Neuronal stem cell (in vitro differentiated cells): ENCODE data around the gene UBA6.

ENCODE experiments used
- DNase-seq: peaks from one replicate; pipeline ENCODE4 v3.0.0-alpha.2; 2013; ENCODE audit warnings: low spot score
- H2AFZ ChIP-seq: one replicate; pipeline ENCODE4 v1.6.1; 2013; ENCODE audit warnings: mild to moderate bottlenecking, low read length, inconsistent platforms
- H2AK5ac ChIP-seq: 2 replicates; pipeline ENCODE4 v1.6.1; 2013; ENCODE audit warnings: low read depth, mild to moderate bottlenecking, inconsistent platforms, low read length, moderate library complexity, mixed read lengths
- H2BK120ac ChIP-seq: 2 replicates; pipeline ENCODE4 v1.6.1; 2013; ENCODE audit warnings: low read depth, mild to moderate bottlenecking, inconsistent platforms, low read length, moderate library complexity, mixed read lengths
- H2BK12ac ChIP-seq: one replicate; pipeline ENCODE4 v1.6.1; 2013; ENCODE audit warnings: low read length, inconsistent platforms
- H2BK15ac ChIP-seq: 2 replicates; pipeline ENCODE4 v1.6.1; 2013; ENCODE audit warnings: mild to moderate bottlenecking, low read length, inconsistent platforms, mixed read lengths
- H2BK5ac ChIP-seq: one replicate; pipeline ENCODE4 v1.6.1; 2013; ENCODE audit warnings: inconsistent platforms, mild to moderate bottlenecking, low read length, moderate library complexity
- H3K14ac ChIP-seq: one replicate; pipeline ENCODE4 v1.6.1; 2013; ENCODE audit warnings: low read length, inconsistent platforms
- H3K18ac ChIP-seq: 2 replicates; pipeline ENCODE4 v1.6.1; 2013; ENCODE audit warnings: low read length, inconsistent platforms
- H3K23ac ChIP-seq: 2 replicates; pipeline ENCODE4 v1.6.1; 2013; ENCODE audit warnings: low read depth, mild to moderate bottlenecking, mixed read lengths, low read length, inconsistent platforms; ENCODE audit not compliant: poor library complexity
- H3K27ac ChIP-seq: replicated peaks from 3 replicates; pipeline ENCODE4 v1.5.1; 2013; ENCODE audit warnings: low read length, inconsistent platforms
- H3K27me3 ChIP-seq, 3 experiments: 2 replicates each; pipeline ENCODE4 v1.6.1; 2013; ENCODE audit warnings: low read length in 3 of 3, mild to moderate bottlenecking in 2 of 3, inconsistent platforms in 1 of 3, low read depth in 1 of 3, mixed read lengths in 1 of 3, moderate library complexity in 1 of 3; ENCODE audit not compliant: control insufficient read depth in 3 of 3, insufficient read depth in 3 of 3
- H3K36me3 ChIP-seq, 2 donors: replicated peaks in 1 of 2; 2 replicates each; pipeline ENCODE4 v1.6.1; 2013; ENCODE audit warnings: low read length in 2 of 2; ENCODE audit not compliant: control insufficient read depth in 2 of 2, insufficient read depth in 2 of 2
- H3K4ac ChIP-seq: 2 replicates; pipeline ENCODE4 v1.6.1; 2013; ENCODE audit warnings: inconsistent platforms, mild to moderate bottlenecking, low read length, moderate library complexity
- H3K4me1 ChIP-seq, 2 donors: 1 replicate in 1 of 2; 2 replicates in 1 of 2; pipeline ENCODE4 v1.6.1; 2013; ENCODE audit warnings: low read length in 2 of 2, low read depth in 1 of 2; ENCODE audit not compliant: control insufficient read depth in 2 of 2, insufficient read depth in 1 of 2
- H3K4me2 ChIP-seq: one replicate; pipeline ENCODE4 v1.6.1; 2013; ENCODE audit warnings: mild to moderate bottlenecking, low read length, inconsistent platforms; ENCODE audit not compliant: insufficient read depth, poor library complexity, severe bottlenecking
- H3K4me3 ChIP-seq, 2 donors: 2 replicates each; pipeline ENCODE4 v1.5.1; 2013; ENCODE audit warnings: low read length in 2 of 2, mild to moderate bottlenecking in 2 of 2, inconsistent platforms in 1 of 2, moderate library complexity in 1 of 2
- H3K79me1 ChIP-seq: one replicate; pipeline ENCODE4 v1.6.1; 2013; ENCODE audit warnings: low read depth, mild to moderate bottlenecking, inconsistent platforms, low read length, moderate library complexity
- H3K9ac ChIP-seq: one replicate; pipeline ENCODE4 v1.6.1; 2013; ENCODE audit warnings: mild to moderate bottlenecking, low read depth, low read length, inconsistent platforms; ENCODE audit not compliant: poor library complexity
- H3K9me3 ChIP-seq, 2 donors: replicated peaks in 1 of 2; 2 replicates each; pipeline versions ENCODE3 to v1.6.1; 2013; ENCODE audit warnings: low read length in 2 of 2, mild to moderate bottlenecking in 2 of 2, inconsistent platforms in 1 of 2, low read depth in 1 of 2, mixed read lengths in 1 of 2, moderate library complexity in 1 of 2; ENCODE audit not compliant: control insufficient read depth in 2 of 2, insufficient read depth in 1 of 2
- H4K8ac ChIP-seq: one replicate; pipeline ENCODE4 v1.6.1; 2013; ENCODE audit warnings: low read depth, mild to moderate bottlenecking, inconsistent platforms, low read length, moderate library complexity
- H4K91ac ChIP-seq: one replicate; pipeline ENCODE4 v1.6.1; 2013; ENCODE audit warnings: low read length, low read depth, mild to moderate bottlenecking, inconsistent platforms; ENCODE audit not compliant: poor library complexity
- WGBS, 2 donors: extraction: QIAGEN DNeasy Blood & Tissue Kit; methylation state at CpG; one replicate each; pipeline ENCODE4 v1.1.7; 2013; ENCODE audit warnings: missing lambda C conversion rate in 2 of 2, mixed read lengths in 1 of 2; ENCODE audit not compliant: insufficient read length in 2 of 2, insufficient replicate concordance in 1 of 2; ENCODE audit errors: extremely low coverage in 2 of 2; 5-methylcytosine and 5-hydroxymethylcytosine counted together

Gene UBA6

DNA sequence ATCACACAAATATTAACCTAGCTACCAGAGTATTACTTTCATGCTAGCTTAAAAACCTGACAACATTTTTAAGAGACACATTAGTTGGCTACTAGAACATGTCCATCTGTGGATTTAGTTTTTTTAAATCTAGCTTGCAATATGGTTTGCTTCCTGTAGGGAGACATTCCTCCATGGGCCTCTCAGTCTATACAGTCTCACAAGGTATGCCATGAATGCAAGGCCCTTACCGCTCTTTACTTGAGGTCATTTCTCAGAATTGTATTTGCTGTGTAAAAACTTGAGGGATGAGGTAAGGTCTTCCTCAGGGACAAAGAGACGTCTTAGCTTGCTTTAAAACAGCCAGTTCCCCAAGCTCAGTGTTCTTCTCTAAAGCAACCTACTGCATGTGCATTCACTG is 26.9 kb downstream of the UBA6 start:
- H2BK120ac ChIP-seq: no peak overlapping the region
- H2BK12ac ChIP-seq: no peak overlapping the region
- no peak overlapping the region for H3K14ac ChIP-seq
- no peak overlapping the region for H3K18ac ChIP-seq
- no peak overlapping the region for H3K4ac ChIP-seq
- no peak overlapping the region for H2AFZ ChIP-seq
- H4K91ac ChIP-seq: no peak overlapping the region
- H4K8ac ChIP-seq: no peak overlapping the region
- H3K9ac ChIP-seq: no peak overlapping the region
- H2BK15ac ChIP-seq: no peak overlapping the region
- H3K27ac ChIP-seq: no peak overlapping the region
- peaks cover 12 to 98% of the 10 kb centered on the region in 2 donors for H3K36me3 ChIP-seq
- no peak overlapping the region for H2BK5ac ChIP-seq
- H3K9me3 ChIP-seq: peaks cover 0 to 20% of the 10 kb centered on the region in 2 donors
- no CpG with 5 or more reads among the region's 2 CpGs for WGBS, 2 donors
- no peaks in the 10 kb centered on the region for H3K79me1 ChIP-seq
- peak; percentile 3 for DNase-seq
- H3K4me1 ChIP-seq: no peaks in the 10 kb centered on the region
- H2AK5ac ChIP-seq: no peak overlapping the region
- H3K27me3 ChIP-seq: no peaks in the 10 kb centered on the region
- H3K4me3 ChIP-seq: no peak overlapping the region
- H3K23ac ChIP-seq: no peak overlapping the region
- H3K4me2 ChIP-seq: no peak overlapping the region

- H3K9me3 ChIP-seq: no peaks in the 10 kb centered on the region
- no peak overlapping the region for H3K4me3 ChIP-seq
- no peaks in the 10 kb centered on the region for H3K79me1 ChIP-seq
- H2BK12ac ChIP-seq: no peak overlapping the region
- no peak for DNase-seq
- H2AK5ac ChIP-seq: no peak overlapping the region
- H3K9ac ChIP-seq: no peak overlapping the region
- peaks cover 11 to 98% of the 10 kb centered on the region in 2 donors for H3K36me3 ChIP-seq
- no peak overlapping the region for H4K8ac ChIP-seq
- WGBS, 2 donors: no CpG with 5 or more reads among the region's 3 CpGs
- H3K27ac ChIP-seq: no peak overlapping the region
- H3K4me1 ChIP-seq: no peaks in the 10 kb centered on the region
- no peak overlapping the region for H2AFZ ChIP-seq
- H3K18ac ChIP-seq: no peak overlapping the region
- H2BK15ac ChIP-seq: no peak overlapping the region
- H3K4ac ChIP-seq: no peak overlapping the region
- H3K27me3 ChIP-seq: no peaks in the 10 kb centered on the region
- H3K14ac ChIP-seq: no peak overlapping the region
- no peak overlapping the region for H3K23ac ChIP-seq
- H3K4me2 ChIP-seq: no peak overlapping the region
- no peak overlapping the region for H2BK5ac ChIP-seq
- H2BK120ac ChIP-seq: no peak overlapping the region
- no peak overlapping the region for H4K91ac ChIP-seq
Observed at GRCh38 chr4:67668315-67668714, 32.6 kb downstream of the UBA6 start.

- H3K9ac ChIP-seq: no peak overlapping the region
- H4K8ac ChIP-seq: no peak overlapping the region
- H3K4me2 ChIP-seq: no peak overlapping the region
- no peak overlapping the region for H2BK15ac ChIP-seq
- no peaks in the 10 kb centered on the region for H3K27me3 ChIP-seq
- no peak overlapping the region for H4K91ac ChIP-seq
- no peak overlapping the region for H2BK12ac ChIP-seq
- DNase-seq: no peak
- H3K27ac ChIP-seq: no peak overlapping the region
- no peak overlapping the region for H2BK5ac ChIP-seq
- H3K79me1 ChIP-seq: no peaks in the 10 kb centered on the region
- H2BK120ac ChIP-seq: no peak overlapping the region
- H3K23ac ChIP-seq: no peak overlapping the region
- no peak overlapping the region for H3K14ac ChIP-seq
- no peaks in the 10 kb centered on the region for H3K4me1 ChIP-seq
- no peak overlapping the region for H3K4me3 ChIP-seq
- H2AFZ ChIP-seq: no peak overlapping the region
- no peak overlapping the region for H3K18ac ChIP-seq
- H3K9me3 ChIP-seq: peaks cover 9 to 28% of the 10 kb centered on the region in 2 donors
- H3K4ac ChIP-seq: no peak overlapping the region
- WGBS, 2 donors: no CpG with 5 or more reads among the region's 4 CpGs
- no peak overlapping the region for H2AK5ac ChIP-seq
- peaks cover 17 to 74% of the 10 kb centered on the region in 2 donors for H3K36me3 ChIP-seq
Observed at GRCh38 chr4:67660418-67660817, 40.5 kb downstream of the UBA6 start.

- Histone ChIP-seq H3K18ac (no peak overlapping the region), H4K8ac (no peak overlapping the region), H3K36me3 (peaks cover 17 to 62% of the 10 kb centered on the region in 2 donors), H2AK5ac (no peak overlapping the region), H3K4me3 (no peak overlapping the region), H3K14ac (no peak overlapping the region), H2BK120ac (no peak overlapping the region), H3K9ac (no peak overlapping the region), H4K91ac (no peak overlapping the region), H3K79me1 (no peaks in the 10 kb centered on the region), H3K27ac (no peak overlapping the region), H3K4me1 (no peaks in the 10 kb centered on the region), H3K27me3 (no peaks in the 10 kb centered on the region), H3K9me3 (peaks cover 9 to 28% of the 10 kb centered on the region in 2 donors), H2AFZ (no peak overlapping the region), H3K4ac (no peak overlapping the region), H2BK15ac (no peak overlapping the region), H2BK12ac (no peak overlapping the region), H2BK5ac (no peak overlapping the region), H3K4me2 (no peak overlapping the region), H3K23ac (no peak overlapping the region)
- no CpG with 5 or more reads among the region's 2 CpGs for WGBS, 2 donors
- DNase-seq: no peak
Observed at GRCh38 chr4:67659065-67659464, 41.9 kb downstream of the UBA6 start.
